Gastroesophageal sphincter (tissue), 3 donors: ENCODE results near the gene CD36.

ENCODE experiments used
- EP300 ChIP-seq: sonication (generic); formaldehyde crosslinking; IDR thresholded peaks from one replicate; pipeline ENCODE4 v1.6.1; 2017; ENCODE audit warnings: antibody characterized with exemption, mild to moderate bottlenecking
- POLR2A ChIP-seq, 2 donors: fragments of 450-650 bp; IDR thresholded peaks; one replicate each; pipeline ENCODE4 v1.6.1; 2017; ENCODE audit warnings: antibody characterized with exemption in 2 of 2, mild to moderate bottlenecking in 2 of 2, moderate library complexity in 1 of 2
- POLR2AphosphoS5 ChIP-seq: sonication (generic); formaldehyde crosslinking; IDR thresholded peaks from one replicate; pipeline ENCODE4 v1.6.1; 2017; ENCODE audit warnings: antibody characterized with exemption
- TF ChIP-seq, protein P1 (sequence below), 4 experiments: fragments of 200-600 bp in 2 of 4; fragments of 450-650 bp in 2 of 4; sonication (generic) in 1 of 4; IDR thresholded peaks; one replicate each; pipeline ENCODE4 v1.5.1; 2017 to 2019; ENCODE audit warnings: antibody characterized with exemption in 4 of 4, mild to moderate bottlenecking in 2 of 4, moderate library complexity in 2 of 4

DNA sequence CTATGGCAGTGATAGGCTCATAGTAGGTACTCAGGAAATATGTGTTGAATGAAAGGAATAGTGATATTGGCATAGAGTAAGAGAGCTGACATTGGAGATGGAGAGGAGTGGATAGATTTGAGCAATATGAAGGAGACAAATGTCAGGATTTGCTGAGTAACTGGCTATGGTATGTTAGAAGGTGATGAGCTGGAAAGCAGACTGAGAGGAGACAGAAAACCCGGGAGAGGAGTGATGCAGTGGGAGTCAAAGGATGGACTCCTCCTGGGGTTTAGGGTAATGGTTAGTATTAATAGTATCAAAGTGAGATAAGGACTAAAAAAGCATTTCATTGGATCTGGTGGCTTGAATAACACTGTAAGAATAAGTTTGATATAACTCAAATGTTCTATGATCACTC is 64.8 kb downstream of the CD36 start:
- TF ChIP-seq, protein P1, sequence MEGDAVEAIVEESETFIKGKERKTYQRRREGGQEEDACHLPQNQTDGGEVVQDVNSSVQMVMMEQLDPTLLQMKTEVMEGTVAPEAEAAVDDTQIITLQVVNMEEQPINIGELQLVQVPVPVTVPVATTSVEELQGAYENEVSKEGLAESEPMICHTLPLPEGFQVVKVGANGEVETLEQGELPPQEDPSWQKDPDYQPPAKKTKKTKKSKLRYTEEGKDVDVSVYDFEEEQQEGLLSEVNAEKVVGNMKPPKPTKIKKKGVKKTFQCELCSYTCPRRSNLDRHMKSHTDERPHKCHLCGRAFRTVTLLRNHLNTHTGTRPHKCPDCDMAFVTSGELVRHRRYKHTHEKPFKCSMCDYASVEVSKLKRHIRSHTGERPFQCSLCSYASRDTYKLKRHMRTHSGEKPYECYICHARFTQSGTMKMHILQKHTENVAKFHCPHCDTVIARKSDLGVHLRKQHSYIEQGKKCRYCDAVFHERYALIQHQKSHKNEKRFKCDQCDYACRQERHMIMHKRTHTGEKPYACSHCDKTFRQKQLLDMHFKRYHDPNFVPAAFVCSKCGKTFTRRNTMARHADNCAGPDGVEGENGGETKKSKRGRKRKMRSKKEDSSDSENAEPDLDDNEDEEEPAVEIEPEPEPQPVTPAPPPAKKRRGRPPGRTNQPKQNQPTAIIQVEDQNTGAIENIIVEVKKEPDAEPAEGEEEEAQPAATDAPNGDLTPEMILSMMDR (IDR thresholded peaks at IDR 0.05): no peak
- no peak for TF ChIP-seq POLR2AphosphoS5
- TF ChIP-seq POLR2A (IDR thresholded peaks at IDR 0.05): no peak
- TF ChIP-seq EP300: no peak
